H1 (cell line): Measurements from ENCODE around the gene ZNF77. TPM values are rescaled to one million over a fixed set of nuclear protein-coding genes. Genes with fewer than 3 reads are reported as not detected.

ENCODE experiments used
- ASH2L ChIP-seq: fragments of 200-600, 300-600 bp; sonication (generic); IDR thresholded peaks from one replicate; pipeline ENCODE4 v1.7.1; 2017; ENCODE audit warnings: low read length
- RFX5 ChIP-seq: IDR thresholded peaks from 2 replicates; pipeline ENCODE4 v1.6.1; 2011; ENCODE audit warnings: low read depth, low read length, improper control_type of control experiment, borderline replicate concordance
- RNF2 ChIP-seq: fragments of 200-900, 300-1000 bp; sonication (generic); IDR thresholded peaks from 2 replicates; pipeline ENCODE4 v1.7.1; 2016; ENCODE audit warnings: borderline replicate concordance, low read depth, mild to moderate bottlenecking, antibody characterized with exemption, low read length; ENCODE audit not compliant: poor library complexity, severe bottlenecking; ENCODE audit errors: missing control alignments
- SP2 ChIP-seq: IDR thresholded peaks from 2 replicates; pipeline ENCODE4 v1.6.1; 2012; ENCODE audit warnings: mild to moderate bottlenecking, low read length, inconsistent platforms
- SUZ12 ChIP-seq: fragments of 200-600 bp; sonication (generic); IDR thresholded peaks from 2 replicates; pipeline ENCODE4 v1.6.1; 2012; ENCODE audit warnings: mild to moderate bottlenecking, inconsistent platforms, low read length, moderate library complexity, mixed read lengths
- polyA plus RNA-seq, 7 experiments: library from polyadenylated mRNA; depleted of rRNA in 3 of 7; stranded (reverse) in 5 of 7; unstranded in 2 of 7; fragments of >200 nt in 5 of 7; fragments of 200-250 nt in 2 of 7; gene quantifications; 1 replicate in 5 of 7; 2 replicates in 1 of 7; 4 replicates in 1 of 7; pipeline versions ENCODE4 v1.2.1 to v1.2.3, GENCODE V29; 2011 to 2013; ENCODE audit warnings: missing spikeins in 2 of 7, mixed read lengths in 2 of 7
- total RNA-seq: library from RNA; stranded (reverse); fragmentation: NEBNext Ultra II Directional; extraction: Animal tissue kit (Norgen Biotek cat#: 25700); gene quantifications from 2 replicates; pipeline ENCODE4 v1.2.1, GENCODE V29; 2021
- TF ChIP-seq, protein P1 (sequence below): fragments of 300-600 bp; sonication (generic); IDR thresholded peaks from 2 replicates; pipeline ENCODE4 v1.7.1; 2012; ENCODE audit warnings: low read length, moderate library complexity, mild to moderate bottlenecking, inconsistent platforms; ENCODE audit not compliant: insufficient replicate concordance
- TF ChIP-seq, protein P2 (sequence below): IDR thresholded peaks from 2 replicates; pipeline ENCODE4 v1.6.1; 2012; ENCODE audit warnings: inconsistent platforms

ZNF77 gene
- total and polyA plus RNA-seq, 2 of the 8 experiments (the other 6 are each of a cell fraction or from before 2014, with no cell fraction given): 2.9 to 4.7 TPM

DNA sequence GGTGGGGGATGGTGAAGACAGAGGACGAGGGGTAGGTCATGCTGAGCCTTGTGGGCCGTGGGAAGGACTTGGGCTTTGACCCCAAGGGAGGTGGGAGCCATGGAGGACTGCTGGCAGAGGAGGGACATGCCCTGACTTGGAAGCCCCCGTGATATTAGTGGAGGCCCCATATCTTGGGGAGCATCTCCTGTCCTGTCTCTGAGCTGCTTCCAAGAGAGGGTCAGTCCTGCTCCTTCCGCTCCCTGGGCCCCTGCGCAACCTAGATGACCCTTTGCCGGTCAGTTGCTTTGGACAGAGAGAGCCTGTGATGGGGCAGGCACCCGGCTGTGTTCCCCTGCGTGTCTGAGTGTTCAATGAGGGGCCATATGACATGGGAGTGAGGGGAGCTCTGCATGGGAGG, 37.8 kb upstream of the ZNF77 start (continued):
- TF ChIP-seq, protein P1, sequence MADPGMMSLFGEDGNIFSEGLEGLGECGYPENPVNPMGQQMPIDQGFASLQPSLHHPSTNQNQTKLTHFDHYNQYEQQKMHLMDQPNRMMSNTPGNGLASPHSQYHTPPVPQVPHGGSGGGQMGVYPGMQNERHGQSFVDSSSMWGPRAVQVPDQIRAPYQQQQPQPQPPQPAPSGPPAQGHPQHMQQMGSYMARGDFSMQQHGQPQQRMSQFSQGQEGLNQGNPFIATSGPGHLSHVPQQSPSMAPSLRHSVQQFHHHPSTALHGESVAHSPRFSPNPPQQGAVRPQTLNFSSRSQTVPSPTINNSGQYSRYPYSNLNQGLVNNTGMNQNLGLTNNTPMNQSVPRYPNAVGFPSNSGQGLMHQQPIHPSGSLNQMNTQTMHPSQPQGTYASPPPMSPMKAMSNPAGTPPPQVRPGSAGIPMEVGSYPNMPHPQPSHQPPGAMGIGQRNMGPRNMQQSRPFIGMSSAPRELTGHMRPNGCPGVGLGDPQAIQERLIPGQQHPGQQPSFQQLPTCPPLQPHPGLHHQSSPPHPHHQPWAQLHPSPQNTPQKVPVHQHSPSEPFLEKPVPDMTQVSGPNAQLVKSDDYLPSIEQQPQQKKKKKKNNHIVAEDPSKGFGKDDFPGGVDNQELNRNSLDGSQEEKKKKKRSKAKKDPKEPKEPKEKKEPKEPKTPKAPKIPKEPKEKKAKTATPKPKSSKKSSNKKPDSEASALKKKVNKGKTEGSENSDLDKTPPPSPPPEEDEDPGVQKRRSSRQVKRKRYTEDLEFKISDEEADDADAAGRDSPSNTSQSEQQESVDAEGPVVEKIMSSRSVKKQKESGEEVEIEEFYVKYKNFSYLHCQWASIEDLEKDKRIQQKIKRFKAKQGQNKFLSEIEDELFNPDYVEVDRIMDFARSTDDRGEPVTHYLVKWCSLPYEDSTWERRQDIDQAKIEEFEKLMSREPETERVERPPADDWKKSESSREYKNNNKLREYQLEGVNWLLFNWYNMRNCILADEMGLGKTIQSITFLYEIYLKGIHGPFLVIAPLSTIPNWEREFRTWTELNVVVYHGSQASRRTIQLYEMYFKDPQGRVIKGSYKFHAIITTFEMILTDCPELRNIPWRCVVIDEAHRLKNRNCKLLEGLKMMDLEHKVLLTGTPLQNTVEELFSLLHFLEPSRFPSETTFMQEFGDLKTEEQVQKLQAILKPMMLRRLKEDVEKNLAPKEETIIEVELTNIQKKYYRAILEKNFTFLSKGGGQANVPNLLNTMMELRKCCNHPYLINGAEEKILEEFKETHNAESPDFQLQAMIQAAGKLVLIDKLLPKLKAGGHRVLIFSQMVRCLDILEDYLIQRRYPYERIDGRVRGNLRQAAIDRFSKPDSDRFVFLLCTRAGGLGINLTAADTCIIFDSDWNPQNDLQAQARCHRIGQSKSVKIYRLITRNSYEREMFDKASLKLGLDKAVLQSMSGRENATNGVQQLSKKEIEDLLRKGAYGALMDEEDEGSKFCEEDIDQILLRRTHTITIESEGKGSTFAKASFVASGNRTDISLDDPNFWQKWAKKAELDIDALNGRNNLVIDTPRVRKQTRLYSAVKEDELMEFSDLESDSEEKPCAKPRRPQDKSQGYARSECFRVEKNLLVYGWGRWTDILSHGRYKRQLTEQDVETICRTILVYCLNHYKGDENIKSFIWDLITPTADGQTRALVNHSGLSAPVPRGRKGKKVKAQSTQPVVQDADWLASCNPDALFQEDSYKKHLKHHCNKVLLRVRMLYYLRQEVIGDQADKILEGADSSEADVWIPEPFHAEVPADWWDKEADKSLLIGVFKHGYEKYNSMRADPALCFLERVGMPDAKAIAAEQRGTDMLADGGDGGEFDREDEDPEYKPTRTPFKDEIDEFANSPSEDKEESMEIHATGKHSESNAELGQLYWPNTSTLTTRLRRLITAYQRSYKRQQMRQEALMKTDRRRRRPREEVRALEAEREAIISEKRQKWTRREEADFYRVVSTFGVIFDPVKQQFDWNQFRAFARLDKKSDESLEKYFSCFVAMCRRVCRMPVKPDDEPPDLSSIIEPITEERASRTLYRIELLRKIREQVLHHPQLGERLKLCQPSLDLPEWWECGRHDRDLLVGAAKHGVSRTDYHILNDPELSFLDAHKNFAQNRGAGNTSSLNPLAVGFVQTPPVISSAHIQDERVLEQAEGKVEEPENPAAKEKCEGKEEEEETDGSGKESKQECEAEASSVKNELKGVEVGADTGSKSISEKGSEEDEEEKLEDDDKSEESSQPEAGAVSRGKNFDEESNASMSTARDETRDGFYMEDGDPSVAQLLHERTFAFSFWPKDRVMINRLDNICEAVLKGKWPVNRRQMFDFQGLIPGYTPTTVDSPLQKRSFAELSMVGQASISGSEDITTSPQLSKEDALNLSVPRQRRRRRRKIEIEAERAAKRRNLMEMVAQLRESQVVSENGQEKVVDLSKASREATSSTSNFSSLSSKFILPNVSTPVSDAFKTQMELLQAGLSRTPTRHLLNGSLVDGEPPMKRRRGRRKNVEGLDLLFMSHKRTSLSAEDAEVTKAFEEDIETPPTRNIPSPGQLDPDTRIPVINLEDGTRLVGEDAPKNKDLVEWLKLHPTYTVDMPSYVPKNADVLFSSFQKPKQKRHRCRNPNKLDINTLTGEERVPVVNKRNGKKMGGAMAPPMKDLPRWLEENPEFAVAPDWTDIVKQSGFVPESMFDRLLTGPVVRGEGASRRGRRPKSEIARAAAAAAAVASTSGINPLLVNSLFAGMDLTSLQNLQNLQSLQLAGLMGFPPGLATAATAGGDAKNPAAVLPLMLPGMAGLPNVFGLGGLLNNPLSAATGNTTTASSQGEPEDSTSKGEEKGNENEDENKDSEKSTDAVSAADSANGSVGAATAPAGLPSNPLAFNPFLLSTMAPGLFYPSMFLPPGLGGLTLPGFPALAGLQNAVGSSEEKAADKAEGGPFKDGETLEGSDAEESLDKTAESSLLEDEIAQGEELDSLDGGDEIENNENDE: no peak
- TF ChIP-seq, protein P2, sequence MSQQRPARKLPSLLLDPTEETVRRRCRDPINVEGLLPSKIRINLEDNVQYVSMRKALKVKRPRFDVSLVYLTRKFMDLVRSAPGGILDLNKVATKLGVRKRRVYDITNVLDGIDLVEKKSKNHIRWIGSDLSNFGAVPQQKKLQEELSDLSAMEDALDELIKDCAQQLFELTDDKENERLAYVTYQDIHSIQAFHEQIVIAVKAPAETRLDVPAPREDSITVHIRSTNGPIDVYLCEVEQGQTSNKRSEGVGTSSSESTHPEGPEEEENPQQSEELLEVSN: no peak
- TF ChIP-seq SUZ12 (no peak), SP2 (no peak), ASH2L (no peak), RNF2 (no peak), RFX5 (no peak)
